Stimulated activated CD8-positive, alpha-beta memory T cell treated with anti-CD3 and anti-CD28 coated beads, Interleukin-7, amount 100 ng/mL, for 1 hour (primary cell): ENCODE data around the gene TLX3.

Experiments
- DNase-seq, 2 donors: peaks; one replicate each; pipeline ENCODE4 v3.0.0-alpha.2; 2020; ENCODE audit warnings: low read depth in 2 of 2

Gene TLX3

DNA sequence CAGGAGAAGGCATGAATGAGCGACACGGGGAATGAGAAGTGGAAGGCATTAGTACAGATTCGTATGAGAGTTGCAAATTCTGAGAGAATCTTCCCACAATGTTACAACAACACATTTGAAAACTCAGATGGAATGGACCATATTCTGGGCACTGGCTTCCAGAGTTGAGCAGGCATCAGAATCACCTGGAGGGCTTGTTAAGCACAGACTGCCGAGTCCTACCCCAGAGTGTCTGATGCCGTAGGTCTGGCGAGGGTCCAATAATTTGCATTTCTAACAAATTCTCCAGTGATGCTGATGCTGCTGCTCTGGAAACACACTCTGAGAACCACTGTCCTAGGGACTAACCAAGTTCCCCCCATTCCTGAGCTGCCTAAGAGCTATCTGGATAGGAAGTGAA lies 2.9 kb upstream of the TLX3 start:
- DNase-seq: no peak

DNA sequence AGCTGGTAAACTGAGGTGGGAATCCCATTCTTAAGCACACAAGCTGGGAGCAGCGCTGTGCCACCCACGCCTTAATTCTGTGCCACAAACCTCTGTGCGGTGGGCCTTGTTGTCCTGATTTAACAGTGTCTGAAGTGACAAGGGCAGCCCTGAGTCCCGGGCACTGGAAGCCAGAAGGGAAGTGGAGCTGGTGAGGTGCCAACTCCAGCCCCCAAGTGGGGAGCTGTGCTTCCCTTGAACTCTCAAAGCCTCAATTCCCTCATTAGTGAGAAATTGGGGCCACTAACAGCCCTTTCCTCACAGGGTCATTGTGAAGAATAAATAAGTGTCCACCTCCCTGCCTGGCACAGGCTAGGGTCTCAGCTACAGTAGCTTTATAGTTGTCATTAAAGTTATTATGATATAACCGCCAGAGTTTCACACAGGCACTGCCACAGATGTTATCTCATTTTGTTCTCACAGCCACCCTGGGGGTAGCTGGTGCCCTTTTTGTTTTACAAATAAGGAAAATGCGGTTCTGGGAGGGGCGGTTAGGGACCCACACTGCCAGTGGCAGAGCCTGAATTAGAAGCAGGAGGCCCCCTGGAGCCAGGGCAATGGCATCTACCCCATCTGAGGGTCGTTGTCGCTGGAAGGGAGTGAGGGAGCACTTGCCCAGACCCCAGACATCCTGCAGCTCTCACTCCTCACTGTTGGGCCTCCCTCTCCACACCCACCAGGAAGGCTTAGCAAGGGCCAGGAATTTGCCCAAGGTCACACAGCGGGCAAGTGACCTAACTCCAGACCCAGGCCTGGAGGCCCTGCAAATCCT lies 2.1 kb upstream of the TLX3 start:
- no peak for DNase-seq

DNA sequence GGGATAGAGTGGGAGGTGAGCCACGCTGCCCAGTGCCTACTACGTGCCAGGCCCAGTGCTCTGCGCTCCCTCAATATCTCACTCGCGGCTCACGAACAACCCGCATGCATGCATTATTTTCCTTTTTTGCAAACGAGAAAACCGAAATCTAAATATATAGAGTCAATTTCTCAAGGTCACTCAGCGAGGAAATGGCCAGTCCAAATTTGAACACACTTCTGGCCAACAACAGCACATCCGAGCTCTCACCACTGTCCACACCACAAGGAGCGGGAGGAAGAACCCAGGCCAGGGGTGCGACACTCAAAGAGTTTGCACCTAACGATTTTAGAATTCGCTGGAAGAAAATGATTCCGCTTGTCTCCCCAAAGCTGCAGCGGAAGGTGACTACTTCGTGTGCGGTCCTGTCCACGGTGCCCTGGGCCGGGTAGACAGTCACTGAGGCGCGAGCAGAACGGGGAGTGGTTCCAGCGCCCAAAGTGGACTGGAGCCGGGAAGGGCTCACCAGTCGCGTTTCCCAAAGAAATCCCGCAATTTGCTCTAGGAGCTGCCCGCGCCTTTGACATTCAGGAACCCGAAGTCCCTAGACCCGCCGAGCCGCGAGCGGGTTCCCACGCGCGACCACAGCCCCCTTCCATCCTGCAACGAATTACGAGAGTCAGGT lies 1.1 kb upstream of the TLX3 start:
- no peak for DNase-seq

DNA sequence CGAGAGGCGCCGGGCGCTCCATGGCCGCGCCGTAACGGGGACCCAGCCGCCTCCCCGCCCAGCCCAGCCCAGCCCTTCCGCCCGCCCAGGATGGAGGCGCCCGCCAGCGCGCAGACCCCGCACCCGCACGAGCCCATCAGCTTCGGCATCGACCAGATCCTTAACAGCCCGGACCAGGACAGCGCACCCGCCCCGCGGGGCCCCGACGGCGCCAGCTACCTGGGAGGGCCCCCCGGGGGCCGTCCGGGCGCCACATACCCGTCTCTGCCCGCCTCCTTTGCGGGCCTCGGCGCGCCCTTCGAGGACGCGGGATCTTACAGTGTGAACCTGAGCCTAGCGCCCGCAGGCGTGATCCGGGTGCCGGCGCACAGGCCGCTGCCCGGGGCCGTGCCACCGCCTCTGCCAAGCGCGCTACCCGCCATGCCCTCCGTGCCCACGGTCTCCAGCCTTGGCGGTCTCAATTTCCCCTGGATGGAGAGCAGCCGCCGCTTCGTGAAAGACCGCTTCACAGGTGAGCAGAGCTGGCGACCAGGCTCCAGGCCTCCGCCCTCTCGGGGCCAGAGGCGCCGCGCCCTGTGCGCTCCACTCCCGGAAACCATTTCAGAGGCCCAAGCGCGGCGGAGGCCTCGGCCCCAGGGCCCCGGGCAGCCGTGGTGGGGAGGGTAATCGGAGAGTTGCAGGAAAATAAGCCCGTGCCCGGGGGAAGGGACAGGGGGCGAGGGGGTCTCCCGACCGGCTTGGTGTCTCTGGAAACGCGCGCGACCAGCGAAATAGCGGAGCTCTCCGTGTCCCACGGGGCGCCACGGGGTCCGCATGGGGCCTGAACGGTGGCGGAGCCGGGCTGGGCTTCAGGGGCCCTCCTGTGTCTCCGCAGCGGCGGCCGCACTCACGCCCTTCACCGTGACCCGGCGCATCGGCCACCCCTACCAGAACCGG lies 496 bp downstream of the TLX3 start:
- no peak for DNase-seq

DNA sequence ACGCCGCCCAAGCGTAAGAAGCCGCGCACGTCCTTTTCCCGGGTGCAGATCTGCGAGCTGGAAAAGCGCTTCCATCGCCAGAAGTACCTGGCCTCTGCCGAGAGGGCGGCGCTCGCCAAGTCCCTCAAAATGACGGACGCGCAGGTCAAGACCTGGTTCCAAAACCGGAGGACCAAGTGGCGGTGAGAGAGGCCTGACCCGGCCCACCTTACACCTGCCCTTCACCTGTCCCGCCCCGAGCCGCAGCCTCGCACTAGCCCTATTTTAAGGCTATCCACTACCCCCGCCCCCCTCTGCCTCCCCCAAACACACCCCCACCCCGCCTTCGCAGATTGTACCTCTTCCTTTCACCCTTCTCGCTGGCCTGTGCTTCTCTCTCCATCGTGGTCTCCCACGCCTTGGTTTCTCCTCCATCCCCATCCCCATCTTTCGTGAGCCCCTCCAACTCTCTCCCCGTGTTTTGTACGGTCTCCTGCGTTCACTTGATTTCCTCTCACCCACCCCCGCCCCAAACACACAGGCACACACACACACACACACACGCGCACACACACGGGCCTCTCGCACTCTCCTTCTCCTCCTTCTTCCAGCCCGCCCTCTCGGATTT lies 1.3 kb downstream of the TLX3 start:
- DNase-seq: no peak

DNA sequence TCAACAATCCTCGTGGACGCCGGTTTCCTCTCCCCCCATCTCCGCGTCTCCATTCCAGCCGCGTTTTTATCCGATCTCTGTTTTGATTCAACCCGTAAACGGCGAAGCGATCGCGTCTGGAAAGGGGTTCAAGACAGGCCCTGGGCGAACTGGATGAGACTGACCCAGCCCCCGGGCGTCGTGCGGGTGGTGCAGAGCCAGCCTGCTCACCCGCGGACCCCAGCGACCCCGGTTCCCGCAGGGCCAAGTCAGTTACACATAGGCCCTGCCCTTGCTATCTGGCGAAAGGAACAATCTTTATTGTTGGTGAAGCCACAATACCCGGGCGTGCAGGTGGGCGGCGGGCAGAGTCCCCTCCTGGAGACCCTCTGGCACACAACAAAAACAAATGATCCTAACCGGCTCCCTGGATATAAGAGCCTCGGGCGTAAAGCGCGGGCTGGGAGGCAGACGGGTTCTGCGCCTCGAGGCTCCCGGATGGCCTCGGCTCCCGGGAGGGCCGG lies 1.8 kb downstream of the TLX3 start:
- no peak for DNase-seq

DNA sequence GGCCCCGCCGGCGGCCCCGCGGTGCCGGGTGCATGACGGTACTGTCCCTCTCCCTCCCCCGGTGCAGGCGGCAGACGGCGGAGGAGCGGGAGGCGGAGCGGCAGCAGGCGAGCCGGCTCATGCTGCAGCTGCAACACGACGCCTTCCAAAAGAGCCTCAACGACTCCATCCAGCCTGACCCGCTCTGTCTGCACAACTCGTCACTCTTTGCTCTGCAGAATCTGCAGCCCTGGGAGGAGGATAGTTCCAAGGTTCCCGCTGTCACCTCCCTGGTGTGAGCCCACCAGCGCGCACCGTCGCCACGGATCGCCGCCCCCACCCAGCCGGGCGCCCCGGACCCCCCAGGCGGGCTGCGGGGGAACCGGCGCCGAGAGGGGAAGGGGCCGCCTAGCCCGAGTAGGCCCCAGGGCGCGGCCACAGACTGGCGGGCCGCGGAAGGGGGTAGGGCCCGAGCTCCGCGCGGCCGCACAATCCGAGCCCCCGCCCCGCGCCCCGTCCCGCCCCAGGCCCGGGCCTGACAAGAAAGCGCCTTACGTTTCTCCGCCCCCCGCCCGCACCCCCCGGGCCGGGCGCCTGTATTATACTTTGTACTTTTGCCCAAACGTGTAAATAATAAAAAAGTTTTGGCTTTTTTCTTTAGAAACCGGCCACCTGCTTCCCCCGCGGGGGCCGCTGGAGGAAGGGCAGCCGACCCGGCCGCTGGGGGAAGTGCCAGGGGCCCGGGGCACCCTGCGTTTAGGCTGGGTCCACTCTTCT lies 2.5 kb downstream of the TLX3 start:
- DNase-seq: no peak

DNA sequence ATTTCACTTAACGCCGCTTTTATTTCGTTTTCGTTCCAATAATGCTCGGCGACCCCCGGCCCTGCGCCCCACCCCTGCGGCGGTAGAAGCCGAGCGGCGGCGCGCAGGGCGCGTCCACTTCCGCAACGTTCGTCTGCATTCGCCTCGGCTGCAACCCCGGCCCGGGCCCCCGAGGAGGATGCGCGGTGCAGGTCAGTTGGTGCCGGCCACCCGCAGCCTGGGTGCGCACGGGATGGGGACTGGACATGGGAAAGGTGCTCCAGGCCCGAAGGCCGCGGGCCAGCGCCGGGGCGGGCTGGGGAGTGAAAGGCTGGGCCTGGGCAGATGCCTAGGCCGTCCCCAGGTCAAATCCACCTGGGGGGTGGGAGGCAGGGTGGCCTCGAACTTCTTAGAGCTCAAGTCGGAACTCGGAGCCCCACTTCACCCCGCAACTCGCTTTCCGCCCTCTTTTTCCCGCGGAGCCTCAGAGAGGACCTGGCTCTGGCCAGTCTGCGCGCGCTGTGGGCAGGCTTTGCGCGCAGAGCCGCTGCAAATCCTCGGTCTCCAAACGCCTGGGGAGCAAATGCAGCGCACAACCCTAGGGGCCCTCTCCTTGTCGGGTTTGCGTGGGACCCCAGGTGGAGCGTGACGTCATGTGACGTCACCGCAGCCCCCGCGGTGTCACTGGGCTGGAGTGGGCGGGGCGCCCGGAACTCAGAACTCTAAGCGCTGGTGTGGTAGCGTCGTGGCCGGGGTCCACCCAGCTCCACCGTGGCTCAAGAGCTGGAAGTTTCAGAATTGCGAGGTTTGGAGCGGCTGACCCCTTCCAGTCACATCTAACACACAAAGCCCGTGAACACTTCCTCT lies 3.3 kb downstream of the TLX3 start:
- no peak for DNase-seq

DNA sequence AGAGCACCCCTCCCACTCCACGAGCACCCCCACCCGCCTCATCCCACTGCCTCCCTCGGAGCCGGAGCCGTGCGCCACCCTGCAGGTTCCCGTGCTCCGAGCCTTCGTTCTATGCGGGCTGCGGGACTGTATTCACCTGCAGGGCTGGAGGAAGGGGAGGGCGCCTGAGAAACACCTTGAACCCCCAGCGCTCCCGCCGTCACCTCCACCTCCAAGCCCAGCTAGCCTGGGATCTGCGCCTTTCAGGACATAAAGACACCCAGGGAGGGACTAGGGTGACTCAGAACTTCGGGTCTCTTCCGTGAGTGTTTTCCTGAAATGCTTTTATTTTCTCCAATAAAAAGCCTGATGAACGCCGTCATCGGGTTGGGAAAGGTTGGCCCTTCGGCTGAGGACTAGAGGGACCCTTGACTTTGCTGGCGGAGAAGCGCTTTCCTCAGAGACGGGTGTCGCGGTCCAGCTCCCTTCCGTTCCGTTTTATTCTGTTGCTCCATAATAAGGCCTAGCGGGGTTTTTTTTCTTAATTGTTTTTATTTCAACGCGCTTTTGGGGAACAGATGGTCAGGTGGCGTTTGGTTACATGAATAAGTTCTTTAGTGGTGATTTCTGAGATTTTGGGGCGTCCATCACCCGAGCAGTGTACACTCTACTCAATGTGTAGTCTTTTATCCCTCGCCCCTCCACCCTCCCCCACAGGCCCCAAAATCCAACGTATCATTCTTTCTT lies 4.6 kb downstream of the TLX3 start:
- no peak for DNase-seq

DNA sequence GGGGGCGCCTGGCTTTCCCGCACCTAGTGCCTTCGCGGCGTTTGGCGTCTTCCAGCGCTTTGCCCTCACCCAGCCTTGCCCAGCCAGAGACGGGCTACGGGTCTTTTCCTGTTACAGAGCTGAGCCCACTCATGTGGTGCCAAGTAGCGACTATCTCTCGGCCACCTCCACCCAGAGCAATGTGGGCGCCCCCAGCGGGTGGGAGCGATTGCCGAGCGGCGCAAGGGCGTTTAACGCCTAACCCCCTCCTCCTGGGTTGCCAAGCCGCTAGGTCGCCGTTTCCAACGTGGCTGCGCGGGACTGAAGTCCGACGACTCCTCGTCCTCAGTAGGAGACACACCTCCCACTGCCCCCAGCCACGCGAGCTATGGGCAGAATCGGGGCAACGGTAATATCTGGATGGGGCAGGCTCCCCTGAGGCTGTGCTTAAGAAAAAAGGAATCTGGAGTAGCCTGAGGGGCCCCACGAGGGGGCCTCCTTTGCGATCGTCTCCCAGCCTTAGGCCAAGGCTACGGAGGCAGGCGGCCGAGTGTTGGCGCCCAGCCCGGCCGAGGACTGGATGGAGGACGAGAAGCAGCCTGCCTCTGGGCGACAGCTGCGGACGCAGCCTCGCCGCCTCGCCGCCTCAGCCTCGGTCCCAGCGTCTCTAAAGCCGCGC lies 5.8 kb downstream of the TLX3 start:
- no peak for DNase-seq

DNA sequence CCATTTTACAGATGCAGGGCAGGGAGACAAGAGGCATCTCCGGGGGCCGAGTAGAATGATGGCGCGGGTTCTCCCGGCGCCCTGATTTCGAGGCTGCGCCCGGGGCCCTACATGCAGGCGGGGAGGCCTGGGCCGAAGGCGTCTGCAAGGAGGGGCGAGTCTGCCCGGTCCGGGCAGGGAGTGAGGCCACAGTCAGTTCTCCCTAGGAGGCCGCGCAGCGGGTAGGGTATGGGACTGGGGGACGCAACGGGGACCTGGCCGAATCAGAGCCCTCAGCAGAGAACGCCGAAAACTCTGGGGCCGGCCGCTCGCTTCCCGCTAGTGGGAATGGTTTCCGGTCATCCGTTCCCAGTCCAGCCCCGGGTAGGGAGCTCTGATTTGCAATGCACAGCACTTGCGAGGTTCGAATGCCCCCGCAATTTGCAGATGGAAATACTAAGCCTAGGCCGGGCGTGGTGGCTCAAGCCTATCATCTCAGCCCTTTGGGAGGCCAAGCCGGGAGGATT lies 6.4 kb downstream of the TLX3 start:
- no peak for DNase-seq

DNA sequence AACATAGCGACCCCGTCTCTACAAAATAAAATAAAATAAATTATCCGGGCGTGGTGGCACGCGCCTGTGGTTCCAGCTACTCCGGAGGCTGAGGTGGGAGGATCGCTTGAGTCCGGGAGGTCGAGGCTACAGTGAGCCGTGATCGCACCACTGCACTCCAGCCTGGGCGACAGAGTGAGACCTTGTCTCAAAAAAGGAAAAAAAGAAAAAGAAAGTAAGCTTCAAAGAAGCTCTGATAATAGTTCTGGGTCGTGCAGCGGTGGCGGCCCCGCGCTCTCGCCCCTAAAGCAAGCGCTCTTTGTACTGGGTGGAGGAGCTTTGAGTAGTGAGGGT lies 6.8 kb downstream of the TLX3 start:
- no peak for DNase-seq

DNA sequence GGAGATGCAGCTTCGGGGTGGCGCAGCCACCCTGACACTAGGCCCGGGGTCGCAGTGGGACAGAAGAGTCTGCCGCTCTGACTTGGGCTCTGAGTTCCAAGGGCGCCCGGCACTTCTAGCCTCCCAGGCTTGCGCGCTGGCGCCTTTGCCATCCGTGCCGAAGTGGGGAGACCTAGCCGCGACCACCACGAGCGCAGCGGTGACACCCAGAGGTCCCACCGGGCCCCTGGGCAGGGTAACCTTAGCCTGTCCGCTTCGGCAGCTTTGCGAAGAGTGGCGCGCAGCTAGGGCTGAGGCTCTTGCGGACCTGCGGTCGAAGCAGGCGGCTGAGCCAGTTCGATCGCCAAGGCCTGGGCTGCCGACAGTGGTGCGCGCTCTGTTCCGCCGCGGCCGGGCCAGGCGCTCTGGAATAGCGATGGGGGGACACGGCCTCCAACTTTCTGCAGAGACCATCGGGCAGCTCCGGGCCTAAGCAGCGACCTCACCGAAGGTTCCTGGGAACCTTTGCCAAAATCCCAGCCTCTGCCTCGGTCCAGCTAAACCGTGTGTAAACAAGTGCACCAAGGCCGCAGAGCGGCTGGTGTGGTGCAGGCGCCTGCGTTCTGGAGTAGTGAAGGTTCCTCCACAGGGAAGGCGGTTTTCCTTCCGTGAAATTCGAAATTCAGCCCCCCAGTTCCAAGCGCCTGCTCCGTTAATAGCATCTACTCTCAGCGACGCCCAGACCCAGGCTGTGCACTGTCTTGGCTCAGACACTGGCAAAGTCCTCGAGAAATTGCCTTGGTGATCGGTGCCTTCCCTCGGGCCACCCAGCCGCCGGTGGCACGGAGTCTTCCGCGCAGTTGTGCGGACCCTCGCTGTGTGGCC lies 7.4 kb downstream of the TLX3 start:
- DNase-seq: no peak

DNA sequence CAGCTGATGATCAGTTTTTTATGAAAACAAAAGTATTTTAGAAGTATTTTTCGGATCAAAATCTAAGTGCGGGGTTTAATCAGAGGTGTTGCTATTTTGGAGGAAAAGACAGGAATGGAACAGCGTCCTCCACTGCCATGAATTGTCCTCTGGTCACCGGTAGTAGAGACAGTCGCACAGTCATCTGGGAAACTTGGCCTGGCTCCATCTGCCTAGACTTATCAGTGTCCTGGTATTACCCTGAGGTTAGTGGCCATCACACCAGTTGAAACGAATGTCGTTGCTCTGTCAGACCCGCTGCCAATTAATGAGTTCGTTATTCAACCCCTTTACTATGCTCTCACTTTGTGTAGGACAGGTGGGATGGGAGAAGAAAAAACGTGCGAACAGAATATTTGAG lies 8.2 kb downstream of the TLX3 start:
- DNase-seq: no peak

DNA sequence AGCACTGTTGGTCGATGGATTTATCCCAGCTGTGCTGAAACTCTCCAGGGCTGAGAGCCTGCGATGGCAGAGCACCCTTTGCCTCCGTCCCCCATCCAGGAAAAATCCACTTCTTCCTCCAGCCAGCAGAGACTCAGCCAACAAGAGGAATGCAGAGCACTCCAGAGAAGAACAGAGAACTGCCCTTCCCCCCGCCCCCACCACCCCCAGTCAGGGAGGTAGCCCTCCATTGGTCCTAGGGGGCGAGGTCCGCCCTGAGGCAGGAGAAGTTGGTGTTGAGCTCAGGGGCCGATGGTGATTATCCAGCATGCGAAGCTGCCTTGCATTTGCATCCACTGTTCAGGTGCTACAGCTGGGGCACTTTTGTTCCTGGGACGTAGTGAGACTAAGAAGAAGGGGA lies 9.0 kb downstream of the TLX3 start:
- no peak for DNase-seq

DNA sequence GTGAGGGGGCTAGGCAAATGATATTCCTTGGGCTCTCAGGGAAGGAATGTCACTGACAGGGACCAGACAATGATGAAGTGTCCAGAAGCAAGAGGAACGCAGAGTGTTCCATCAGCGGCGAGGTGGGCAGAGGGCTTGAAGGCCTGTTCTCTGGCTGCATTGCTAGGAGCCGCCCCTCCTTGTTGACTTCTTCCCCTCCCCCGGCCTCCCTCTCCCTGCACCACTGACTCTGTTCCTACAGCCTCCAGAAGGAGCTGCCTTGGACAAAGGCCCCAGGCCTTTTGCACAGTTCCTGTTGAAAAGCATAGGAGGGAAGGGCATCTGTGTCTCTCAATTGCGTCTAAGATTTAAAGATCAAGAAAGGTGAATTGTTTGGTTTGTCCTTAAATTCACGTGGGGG lies 12.4 kb downstream of the TLX3 start:
- DNase-seq: no peak

DNA sequence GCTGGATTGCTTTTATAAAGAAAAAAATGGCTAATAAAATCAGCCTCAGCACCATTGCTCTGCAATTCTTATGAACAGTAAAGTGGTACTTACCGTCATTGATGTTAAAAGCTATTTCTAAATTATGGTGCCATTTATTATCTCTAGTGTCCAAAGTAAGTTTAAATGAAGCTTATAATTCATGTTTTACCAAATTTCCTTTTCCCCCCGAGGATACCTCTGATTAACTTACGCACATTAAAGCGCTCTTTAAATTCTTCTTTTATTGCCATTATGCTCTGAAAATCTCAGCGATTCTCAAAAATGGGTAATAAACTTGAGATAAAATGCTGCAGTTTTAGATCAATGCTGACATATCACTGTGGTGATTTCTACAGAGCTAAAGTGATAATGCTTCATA lies 13.5 kb downstream of the TLX3 start:
- DNase-seq: no peak

DNA sequence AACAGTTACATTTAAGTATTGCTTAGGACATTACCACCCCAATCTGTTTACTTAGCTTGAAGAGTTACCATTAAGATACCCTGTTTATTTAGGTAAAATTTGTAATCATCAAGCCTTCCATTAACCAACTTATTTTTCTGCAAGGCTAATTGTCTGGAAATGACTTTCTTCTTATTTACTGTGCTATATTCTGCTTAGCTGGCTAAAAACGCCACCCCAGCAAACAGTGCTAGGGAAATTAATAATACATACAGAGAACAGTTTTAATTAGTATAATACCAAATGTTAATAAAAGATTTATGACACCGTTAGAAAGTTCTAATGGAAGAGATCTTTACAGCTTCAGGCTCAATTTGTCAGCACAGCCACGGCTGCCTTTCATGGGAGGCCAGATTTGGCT lies 14.0 kb downstream of the TLX3 start:
- no peak for DNase-seq
